ENCODE measurements around the gene CRACR2A. TPM values are rescaled to one million over a fixed set of nuclear protein-coding genes. Genes with fewer than 3 reads are reported as not detected.

CRACR2A gene
- total and polyA plus RNA-seq, 2 of the 4 experiments (the other 2 are of a cell fraction): 0.54 to 0.60 TPM

GRCh38 chr12:3735432-3735831, 17.5 kb downstream of the CRACR2A start:
- no peak for ATAC-seq (ENCODE audit: low read depth)
- Histone ChIP-seq H4K20me1 (ENCODE audit: insufficient read depth, low read length) (no peaks in the 10 kb centered on the region), H3K18ac (ENCODE audit: low read depth, low read length) (no peak overlapping the region), H3K4me1 (ENCODE audit: control insufficient read depth, insufficient read depth, low read length) (no peaks in the 10 kb centered on the region), H3K9me3 (ENCODE audit: control insufficient read depth, insufficient read depth, low read length) (no peaks in the 10 kb centered on the region), H3K4me3 (ENCODE audit: insufficient read depth, low read depth, low read length) (no peak overlapping the region), H3K79me1 (ENCODE audit: low read depth in 1 of 2, low read length in 2 of 2) (no peaks in the 10 kb centered on the region), H3K56ac (ENCODE audit: extremely low read depth, insufficient read depth, low read length) (no peak overlapping the region), H2AK9ac (replicated peaks; ENCODE audit: low read depth, low read length, poor library complexity) (no peak overlapping the region), H3K27ac (ENCODE audit: insufficient read depth, low read length) (no peak overlapping the region), H2BK20ac (ENCODE audit: low read depth, low read length) (no peak overlapping the region), H3K4me2 (ENCODE audit: low read depth, low read length) (no peak overlapping the region), H3K14ac (replicated peaks; ENCODE audit: low read depth, low read length) (no peak overlapping the region), H4K5ac (ENCODE audit: low read depth, low read length) (no peak overlapping the region), H2BK15ac (ENCODE audit: low read depth, low read length) (no peak overlapping the region), H2AK5ac (ENCODE audit: low read depth, low read length) (no peak overlapping the region), H4K8ac (ENCODE audit: low read depth in 2 of 2, low read length in 2 of 2) (no peak overlapping the region), H4K91ac (ENCODE audit: insufficient read depth, low read depth, low read length) (no peak overlapping the region), H2AFZ (replicated peaks; ENCODE audit: low read length, poor library complexity) (no peak overlapping the region), H3K9ac (ENCODE audit: low read depth, low read length) (no peak overlapping the region), H3K4ac (ENCODE audit: low read depth, low read length) (no peak overlapping the region), H3K9me1 (ENCODE audit: insufficient read depth, low read length) (no peaks in the 10 kb centered on the region), H3K36me3 (ENCODE audit: control insufficient read depth, insufficient read depth, low read length) (no peaks in the 10 kb centered on the region), H3K23ac (ENCODE audit: low read depth, low read length) (no peak overlapping the region), H2BK120ac (ENCODE audit: low read depth, low read length) (no peak overlapping the region), H2BK5ac (ENCODE audit: low read depth, low read length, poor library complexity, severe bottlenecking) (no peak overlapping the region), H3K27me3 (ENCODE audit: control insufficient read depth, insufficient read depth, low read length) (peaks cover 16% of the 10 kb centered on the region)
- in situ Hi-C loops (cut with MboI; ENCODE audit: low sequenced_read_pairs) (no loop called here), intact Hi-C loops (cut with micrococcal nuclease) (no loop called here), dilution Hi-C loops (cut with HindIII; ENCODE audit: low sequenced_read_pairs, unreplicated experiment) (no loop called here)
- DNase-seq: no peak
- TF ChIP-seq POLR2A (IDR thresholded peaks at IDR 0.05; ENCODE audit: low read depth, low read length) (no peak), MAZ (IDR thresholded peaks at IDR 0.05; ENCODE audit: borderline replicate concordance, low read depth, low read length) (no peak), SMC3 (IDR thresholded peaks at IDR 0.05; ENCODE audit: low read depth, low read length) (no peak), CEBPB (IDR thresholded peaks at IDR 0.05; ENCODE audit: low read depth, low read length) (no peak), CHD1 (IDR thresholded peaks at IDR 0.05; ENCODE audit: low read depth, low read length) (no peak)
- ChIA-PET POLR2A (ENCODE audit: unreplicated experiment) (no interaction called here), CTCF (no interaction called here)
- BruUV-seq (replicated peaks): no TSS peak
- WGBS, 2 experiments (ENCODE audit: extremely low coverage in 2 of 2, insufficient read length in 1 of 2): 69% methylated on average over 3 of the region's 4 CpGs; no CpG with 5 or more reads in 1 of the 2 experiments

All from IMR-90 (cell line).